ENCODE results near the gene MBNL1.

MBNL1 gene

GRCh38 chr3:152377184-152377570, 108.4 kb downstream of the MBNL1 start:
- whole genome bisulfite sequencing, 2 experiments (ENCODE audit: insufficient coverage in 2 of 2): no CpG with 5 or more reads among the region's 4 CpGs
- Histone ChIP-seq H3K36me3 (ENCODE audit: control insufficient read depth, insufficient read depth, low read length) (peaks cover 4% of the 10 kb centered on the region), H3K4me3 (ENCODE audit: extremely low read depth, insufficient read depth, low read length, poor library complexity, severe bottlenecking) (no peak overlapping the region), H3K4me1 (ENCODE audit: control insufficient read depth, insufficient read depth, low read length, poor library complexity, severe bottlenecking) (no peaks in the 10 kb centered on the region), H3K9me3 (ENCODE audit: control insufficient read depth, low read length) (peaks cover under 1% of the 10 kb centered on the region), H3K27ac (ENCODE audit: low read depth, low read length, severe bottlenecking) (no peak overlapping the region)

GRCh38 chr3:152379415-152380042, 110.8 kb downstream of the MBNL1 start:
- H3K9me3 ChIP-seq (ENCODE audit: control insufficient read depth, low read length): no peaks in the 10 kb centered on the region
- H3K4me3 ChIP-seq (ENCODE audit: extremely low read depth, insufficient read depth, low read length, poor library complexity, severe bottlenecking): no peak overlapping the region
- peaks cover 3% of the 10 kb centered on the region for H3K4me1 ChIP-seq (ENCODE audit: control insufficient read depth, insufficient read depth, low read length, poor library complexity, severe bottlenecking)
- WGBS, 2 experiments (ENCODE audit: insufficient coverage in 2 of 2): no CpG with 5 or more reads among the region's 4 CpGs
- no peak overlapping the region for H3K27ac ChIP-seq (ENCODE audit: low read depth, low read length, severe bottlenecking)
- H3K36me3 ChIP-seq (ENCODE audit: control insufficient read depth, insufficient read depth, low read length): peaks cover 1% of the 10 kb centered on the region

GRCh38 chr3:152380043-152380442, 111.3 kb downstream of the MBNL1 start:
- Histone ChIP-seq H3K4me3 (ENCODE audit: extremely low read depth, insufficient read depth, low read length, poor library complexity, severe bottlenecking) (no peak overlapping the region), H3K4me1 (ENCODE audit: control insufficient read depth, insufficient read depth, low read length, poor library complexity, severe bottlenecking) (peaks cover 3% of the 10 kb centered on the region), H3K9me3 (ENCODE audit: control insufficient read depth, low read length) (no peaks in the 10 kb centered on the region), H3K27ac (ENCODE audit: low read depth, low read length, severe bottlenecking) (no peak overlapping the region), H3K36me3 (ENCODE audit: control insufficient read depth, insufficient read depth, low read length) (no peaks in the 10 kb centered on the region)
- no CpG with 5 or more reads among the region's 3 CpGs for WGBS, 2 experiments (ENCODE audit: insufficient coverage in 2 of 2)

- Histone ChIP-seq H3K9me3 (ENCODE audit: control insufficient read depth, low read length) (no peaks in the 10 kb centered on the region), H3K4me1 (ENCODE audit: control insufficient read depth, insufficient read depth, low read length, poor library complexity, severe bottlenecking) (peaks cover 3% of the 10 kb centered on the region), H3K36me3 (ENCODE audit: control insufficient read depth, insufficient read depth, low read length) (no peaks in the 10 kb centered on the region), H3K4me3 (ENCODE audit: extremely low read depth, insufficient read depth, low read length, poor library complexity, severe bottlenecking) (no peak overlapping the region), H3K27ac (ENCODE audit: low read depth, low read length, severe bottlenecking) (no peak overlapping the region)
- no CpG with 5 or more reads among the region's 2 CpGs for WGBS, 2 experiments (ENCODE audit: insufficient coverage in 2 of 2)
Measured at GRCh38 chr3:152381881-152382295, 113.2 kb downstream of the MBNL1 start.

- Histone ChIP-seq H3K9me3 (ENCODE audit: control insufficient read depth, low read length) (no peaks in the 10 kb centered on the region), H3K4me3 (ENCODE audit: extremely low read depth, insufficient read depth, low read length, poor library complexity, severe bottlenecking) (no peak overlapping the region), H3K36me3 (ENCODE audit: control insufficient read depth, insufficient read depth, low read length) (no peaks in the 10 kb centered on the region), H3K27ac (ENCODE audit: low read depth, low read length, severe bottlenecking) (no peak overlapping the region), H3K4me1 (ENCODE audit: control insufficient read depth, insufficient read depth, low read length, poor library complexity, severe bottlenecking) (peaks cover 3% of the 10 kb centered on the region)
- 91 to 94% methylated on average over 3 to 5 of the region's 9 CpGs for WGBS, 2 experiments (ENCODE audit: insufficient coverage in 2 of 2)
Measured at GRCh38 chr3:152382312-152383135, 113.8 kb downstream of the MBNL1 start.

- no peaks in the 10 kb centered on the region for H3K9me3 ChIP-seq (ENCODE audit: control insufficient read depth, low read length)
- H3K27ac ChIP-seq (ENCODE audit: low read depth, low read length, severe bottlenecking): no peak overlapping the region
- H3K36me3 ChIP-seq (ENCODE audit: control insufficient read depth, insufficient read depth, low read length): no peaks in the 10 kb centered on the region
- WGBS, 2 experiments (ENCODE audit: insufficient coverage in 2 of 2): 64 to 100% methylated on average over 1 of the region's 1 CpG
- H3K4me3 ChIP-seq (ENCODE audit: extremely low read depth, insufficient read depth, low read length, poor library complexity, severe bottlenecking): no peak overlapping the region
- peaks cover 3% of the 10 kb centered on the region for H3K4me1 ChIP-seq (ENCODE audit: control insufficient read depth, insufficient read depth, low read length, poor library complexity, severe bottlenecking)
Measured at GRCh38 chr3:152383136-152383606, 114.4 kb downstream of the MBNL1 start.

- H3K4me1 ChIP-seq (ENCODE audit: control insufficient read depth, insufficient read depth, low read length, poor library complexity, severe bottlenecking): peaks cover 3% of the 10 kb centered on the region
- H3K4me3 ChIP-seq (ENCODE audit: extremely low read depth, insufficient read depth, low read length, poor library complexity, severe bottlenecking): no peak overlapping the region
- H3K36me3 ChIP-seq (ENCODE audit: control insufficient read depth, insufficient read depth, low read length): no peaks in the 10 kb centered on the region
- H3K27ac ChIP-seq (ENCODE audit: low read depth, low read length, severe bottlenecking): no peak overlapping the region
- H3K9me3 ChIP-seq (ENCODE audit: control insufficient read depth, low read length): no peaks in the 10 kb centered on the region
Measured at GRCh38 chr3:152384412-152384811, 115.7 kb downstream of the MBNL1 start.

- no CpG with 5 or more reads among the region's 1 CpG for WGBS, 2 experiments (ENCODE audit: insufficient coverage in 2 of 2)
- Histone ChIP-seq H3K4me1 (ENCODE audit: control insufficient read depth, insufficient read depth, low read length, poor library complexity, severe bottlenecking) (peaks cover 4% of the 10 kb centered on the region), H3K27ac (ENCODE audit: low read depth, low read length, severe bottlenecking) (no peak overlapping the region), H3K9me3 (ENCODE audit: control insufficient read depth, low read length) (no peaks in the 10 kb centered on the region), H3K36me3 (ENCODE audit: control insufficient read depth, insufficient read depth, low read length) (no peaks in the 10 kb centered on the region), H3K4me3 (ENCODE audit: extremely low read depth, insufficient read depth, low read length, poor library complexity, severe bottlenecking) (no peak overlapping the region)
Measured at GRCh38 chr3:152385761-152386160, 117.0 kb downstream of the MBNL1 start.

- H3K36me3 ChIP-seq (ENCODE audit: control insufficient read depth, insufficient read depth, low read length): no peaks in the 10 kb centered on the region
- no peak overlapping the region for H3K4me3 ChIP-seq (ENCODE audit: extremely low read depth, insufficient read depth, low read length, poor library complexity, severe bottlenecking)
- peaks cover 8% of the 10 kb centered on the region for H3K4me1 ChIP-seq (ENCODE audit: control insufficient read depth, insufficient read depth, low read length, poor library complexity, severe bottlenecking)
- no peaks in the 10 kb centered on the region for H3K9me3 ChIP-seq (ENCODE audit: control insufficient read depth, low read length)
- H3K27ac ChIP-seq (ENCODE audit: low read depth, low read length, severe bottlenecking): no peak overlapping the region
Measured at GRCh38 chr3:152386208-152386607, 117.5 kb downstream of the MBNL1 start.

GRCh38 chr3:152388631-152389030, 119.9 kb downstream of the MBNL1 start:
- Histone ChIP-seq H3K4me1 (ENCODE audit: control insufficient read depth, insufficient read depth, low read length, poor library complexity, severe bottlenecking) (peaks cover 18% of the 10 kb centered on the region), H3K36me3 (ENCODE audit: control insufficient read depth, insufficient read depth, low read length) (no peaks in the 10 kb centered on the region), H3K4me3 (ENCODE audit: extremely low read depth, insufficient read depth, low read length, poor library complexity, severe bottlenecking) (no peak overlapping the region), H3K27ac (ENCODE audit: low read depth, low read length, severe bottlenecking) (no peak overlapping the region), H3K9me3 (ENCODE audit: control insufficient read depth, low read length) (no peaks in the 10 kb centered on the region)
- WGBS, 2 experiments (ENCODE audit: insufficient coverage in 2 of 2): no CpG with 5 or more reads among the region's 1 CpG

- Histone ChIP-seq H3K4me3 (ENCODE audit: extremely low read depth, insufficient read depth, low read length, poor library complexity, severe bottlenecking) (no peak overlapping the region), H3K4me1 (ENCODE audit: control insufficient read depth, insufficient read depth, low read length, poor library complexity, severe bottlenecking) (peaks cover 18% of the 10 kb centered on the region), H3K27ac (ENCODE audit: low read depth, low read length, severe bottlenecking) (no peak overlapping the region), H3K9me3 (ENCODE audit: control insufficient read depth, low read length) (no peaks in the 10 kb centered on the region), H3K36me3 (ENCODE audit: control insufficient read depth, insufficient read depth, low read length) (no peaks in the 10 kb centered on the region)
- WGBS, 2 experiments (ENCODE audit: insufficient coverage in 2 of 2): 93 to 100% methylated on average over 2 to 6 of the region's 6 CpGs
Measured at GRCh38 chr3:152389316-152389934, 120.7 kb downstream of the MBNL1 start.

Measured in mesodermal cell (in vitro differentiated cells).